ENCODE measurements around the gene TSHZ3. TPM values are rescaled to one million over a fixed set of nuclear protein-coding genes. Genes with fewer than 3 reads are reported as not detected.

TSHZ3 gene
- total RNA-seq, 1 experiment from 2014 or later = 9.9 TPM

- DNase-seq (ENCODE audit: low read depth) = no peak
Observed at GRCh38 chr19:31312677-31313244, 36.5 kb downstream of the TSHZ3 start.

DNA sequence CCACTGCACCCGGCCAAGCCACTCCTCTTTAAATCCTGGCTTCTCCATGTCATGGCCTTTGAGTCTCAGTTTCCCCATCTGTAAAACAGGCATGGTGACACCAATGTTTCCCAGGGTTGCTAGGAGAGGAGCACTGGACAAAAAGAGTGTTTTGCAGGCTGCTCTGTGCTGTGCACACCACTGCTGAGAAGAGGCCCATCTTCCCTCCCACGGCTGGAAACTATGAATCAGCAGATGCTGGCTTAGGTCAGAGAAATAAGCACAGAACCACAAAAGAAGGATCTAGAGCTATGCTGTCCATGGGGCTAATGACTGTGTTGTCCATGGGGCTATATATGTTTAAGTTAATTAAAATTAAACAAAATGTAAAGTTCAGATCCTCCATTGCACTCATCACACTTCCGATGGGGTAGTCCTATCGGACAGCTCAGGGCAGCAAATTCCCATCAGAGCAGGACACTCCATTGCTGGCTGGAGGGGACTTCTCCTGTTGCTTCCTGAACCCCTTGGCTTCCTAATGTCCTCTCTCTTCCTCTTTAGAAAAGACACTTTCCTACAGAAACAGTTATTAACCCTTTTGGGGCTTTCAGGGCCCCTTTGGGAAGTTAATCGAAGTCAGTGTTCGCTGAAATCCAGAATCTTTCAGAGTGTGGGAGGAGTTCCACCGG lies 37.1 kb downstream of the TSHZ3 start:
- DNase-seq (ENCODE audit: low read depth) = peak; percentile 90

GRCh38 chr19:31310432-31311133 lies 38.7 kb downstream of the TSHZ3 start:
- DNase-seq (ENCODE audit: low read depth) = no peak

GRCh38 chr19:31308781-31309180 lies 40.5 kb downstream of the TSHZ3 start:
- no peak for DNase-seq (ENCODE audit: low read depth)

GRCh38 chr19:31307071-31307669 lies 42.1 kb downstream of the TSHZ3 start:
- no peak for DNase-seq (ENCODE audit: low read depth)

- DNase-seq (ENCODE audit: low read depth) = no peak
Observed at GRCh38 chr19:31306006-31306753, 43.1 kb downstream of the TSHZ3 start.

DNA sequence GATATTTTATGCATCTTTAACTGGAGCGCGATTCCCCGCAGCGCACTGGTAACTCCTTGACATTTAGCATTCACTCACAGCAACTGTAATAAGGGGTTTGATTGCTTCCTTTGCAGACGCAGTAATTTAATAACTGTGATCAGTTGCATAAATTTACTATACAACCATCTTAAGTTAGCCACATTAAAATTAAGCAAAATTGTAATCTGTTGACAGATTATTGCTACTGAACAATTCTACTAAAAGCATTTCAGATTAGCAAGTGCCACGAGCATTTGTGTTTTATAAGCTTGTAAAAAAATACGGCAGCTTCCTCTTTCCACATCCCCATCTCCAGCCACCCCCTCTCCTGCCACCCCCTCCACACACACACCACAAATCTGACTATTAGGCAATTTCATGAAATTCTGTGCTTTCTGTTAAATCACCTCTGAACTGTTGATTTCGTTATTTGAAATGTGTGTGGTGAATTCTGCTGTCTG lies 44.4 kb downstream of the TSHZ3 start:
- DNase-seq (ENCODE audit: low read depth) = no peak

DNA sequence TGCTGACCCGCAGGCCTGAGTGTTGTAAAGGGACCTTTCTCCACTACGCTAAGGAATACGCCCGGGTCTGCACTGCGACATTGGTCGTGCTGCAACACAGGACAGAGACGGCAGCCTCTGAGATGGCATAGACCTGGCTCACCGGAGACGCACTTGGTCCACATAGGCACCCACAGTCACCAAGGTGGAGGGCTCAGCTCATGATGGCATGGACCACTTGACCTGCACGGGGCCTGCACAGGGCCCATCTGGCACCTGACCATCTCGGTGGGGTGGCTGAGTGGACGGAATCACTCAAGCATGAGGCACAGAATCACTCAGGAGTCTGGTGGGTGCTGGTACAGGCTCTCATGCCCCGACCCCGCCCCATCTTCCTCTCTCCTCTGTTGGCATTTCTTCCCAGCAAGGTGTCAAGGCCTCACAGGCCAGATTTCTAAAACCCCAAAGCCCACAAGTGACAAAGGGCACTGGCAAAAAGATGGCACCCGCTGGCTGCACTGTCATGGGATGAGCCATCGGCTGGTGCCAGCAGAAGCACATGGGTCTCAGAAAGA lies 45.9 kb downstream of the TSHZ3 start:
- DNase-seq (ENCODE audit: low read depth) = no peak

DNA sequence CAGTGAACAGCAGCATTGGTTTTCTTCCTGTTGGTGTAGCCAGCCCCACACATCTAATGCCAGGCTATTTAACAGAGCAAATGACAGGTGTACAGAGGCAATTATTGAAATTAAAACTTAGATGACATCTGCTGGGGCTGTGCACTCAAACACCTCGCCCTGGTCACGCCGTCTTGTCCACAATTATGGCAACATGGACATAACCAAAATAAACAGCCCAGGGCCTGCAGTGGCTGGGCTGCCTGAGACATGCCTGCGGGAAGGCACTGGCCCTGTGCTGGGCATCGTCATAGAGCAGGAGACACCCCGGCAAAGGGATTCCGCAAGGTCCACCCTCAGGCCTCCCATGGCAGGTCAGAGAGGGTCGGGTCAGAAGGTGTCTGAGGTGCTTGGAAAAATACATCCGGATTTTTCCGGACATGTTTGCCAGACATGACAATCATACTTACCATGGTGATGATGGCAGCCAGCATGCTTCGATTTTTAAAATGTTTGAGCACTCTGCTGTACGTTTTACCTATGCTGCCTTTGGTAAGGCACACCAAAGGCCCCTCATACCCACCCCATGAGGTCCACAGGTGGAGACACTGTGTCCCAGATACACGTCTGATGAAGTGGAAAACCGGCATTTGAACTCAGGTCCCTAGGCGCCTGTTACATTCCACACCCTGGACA lies 47.8 kb downstream of the TSHZ3 start:
- no peak for DNase-seq (ENCODE audit: low read depth)

- DNase-seq (ENCODE audit: low read depth) = no peak
Observed at GRCh38 chr19:31300422-31300821, 48.8 kb downstream of the TSHZ3 start.

- DNase-seq (ENCODE audit: low read depth) = no peak
Observed at GRCh38 chr19:31299665-31300064, 49.6 kb downstream of the TSHZ3 start.

DNA sequence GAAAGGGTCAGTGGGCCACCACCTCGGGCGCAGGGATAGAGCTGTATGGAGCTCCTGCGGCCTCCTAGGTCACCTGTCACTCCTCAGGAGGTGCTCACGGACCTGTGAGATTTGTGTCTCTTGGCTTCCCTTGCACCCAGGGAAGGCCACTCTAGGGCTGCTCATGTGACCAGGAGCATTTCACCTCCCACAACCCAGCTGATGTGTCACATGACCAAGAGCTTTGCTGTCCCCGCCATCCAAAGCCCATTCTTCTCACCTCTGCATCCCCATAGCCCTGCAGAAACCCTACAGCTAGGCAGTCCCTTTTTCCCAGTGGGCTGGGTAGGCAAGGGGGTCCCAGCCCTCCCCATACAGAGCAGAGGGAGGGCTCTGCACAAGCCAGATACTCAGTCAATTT lies 51.2 kb downstream of the TSHZ3 start:
- no peak for DNase-seq (ENCODE audit: low read depth)

DNA sequence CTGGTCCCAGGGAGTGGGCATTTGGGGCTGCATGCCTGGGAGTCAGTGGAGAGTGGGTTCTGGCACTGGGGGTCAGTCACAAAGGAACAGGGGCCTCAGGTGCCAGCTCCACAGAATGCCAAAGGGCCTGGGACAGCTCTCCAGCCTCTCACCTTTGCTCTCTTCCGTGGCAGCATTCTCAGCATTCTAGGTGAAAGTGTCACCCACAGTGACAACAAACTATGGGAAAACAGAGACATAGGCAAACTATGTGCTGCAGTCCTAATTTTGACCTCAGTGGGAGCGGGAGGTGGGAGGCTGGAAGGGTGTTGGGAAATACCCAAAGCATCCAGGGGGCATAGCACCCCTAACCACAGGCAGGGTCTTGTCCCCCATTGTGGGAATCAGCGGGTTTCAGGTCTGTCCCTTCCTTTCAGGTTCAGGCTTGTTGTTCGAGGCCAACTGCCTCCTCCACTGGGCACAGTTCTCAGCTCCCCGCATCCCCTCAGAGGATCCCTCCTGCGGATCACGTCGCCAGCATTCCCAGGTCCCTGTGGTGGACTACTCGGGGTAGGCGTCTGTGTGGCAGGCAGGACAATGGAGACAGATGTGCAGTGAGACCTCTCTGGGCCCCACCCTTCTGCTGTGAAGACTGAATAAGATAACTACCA lies 52.4 kb downstream of the TSHZ3 start:
- DNase-seq (ENCODE audit: low read depth) = no peak

GRCh38 chr19:31294189-31294588 lies 55.0 kb downstream of the TSHZ3 start:
- no peak for DNase-seq (ENCODE audit: low read depth)

- no peak for DNase-seq (ENCODE audit: low read depth)
Observed at GRCh38 chr19:31292639-31293185, 56.5 kb downstream of the TSHZ3 start.

DNA sequence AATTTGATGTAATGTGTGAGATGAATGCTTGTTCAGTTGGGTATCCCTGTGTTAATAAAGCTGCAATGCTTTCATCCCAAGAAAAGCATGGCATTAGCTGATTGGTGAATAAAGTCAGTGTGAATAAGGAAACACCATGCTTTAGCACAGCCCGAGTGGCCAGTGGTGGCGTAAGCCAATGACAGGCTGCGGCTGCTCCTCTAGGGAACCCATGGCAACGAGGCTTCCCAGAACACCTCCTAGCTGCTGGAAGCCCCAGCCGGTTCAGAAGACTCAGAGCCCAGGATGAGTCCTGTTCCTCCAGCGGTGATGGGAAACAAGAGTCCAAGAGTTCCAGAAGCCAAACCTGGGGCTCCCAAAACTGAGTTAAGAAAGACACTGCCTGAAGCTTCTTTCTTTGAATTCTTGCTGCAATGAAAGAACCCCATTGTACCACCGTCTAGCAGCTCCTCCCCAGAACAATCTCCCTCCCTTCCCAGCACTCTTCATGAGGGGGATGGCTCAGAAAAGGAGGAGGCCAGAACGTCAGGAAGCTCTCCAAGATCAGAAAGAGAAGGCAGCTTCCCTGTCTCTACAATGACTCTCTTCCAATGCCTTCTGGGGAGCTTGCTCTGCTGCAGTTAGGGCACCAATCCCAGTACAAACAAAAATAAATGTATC lies 58.2 kb downstream of the TSHZ3 start:
- DNase-seq (ENCODE audit: low read depth) = peak; percentile 11

DNA sequence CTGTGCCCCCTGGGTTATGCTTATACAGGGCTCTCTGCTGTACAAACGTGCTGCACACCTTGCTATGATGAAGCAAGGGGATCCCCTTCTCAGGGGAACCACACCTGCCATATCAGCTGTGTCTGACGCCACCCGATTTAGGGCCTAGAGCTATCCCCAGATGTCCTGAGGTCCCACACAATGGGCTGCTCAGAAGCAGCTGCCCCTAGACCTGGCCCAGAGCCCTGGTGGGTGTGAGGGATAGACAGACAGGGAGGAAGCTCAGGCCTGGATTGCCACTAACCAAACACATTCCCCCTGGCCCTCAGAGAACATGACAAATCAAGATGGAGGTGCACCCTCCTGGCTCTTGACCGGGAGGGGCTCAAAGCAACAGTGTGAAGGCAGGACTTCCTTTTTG lies 59.3 kb downstream of the TSHZ3 start:
- no peak for DNase-seq (ENCODE audit: low read depth)

- DNase-seq (ENCODE audit: low read depth) = no peak
Observed at GRCh38 chr19:31289381-31289880, 59.8 kb downstream of the TSHZ3 start.

DNA sequence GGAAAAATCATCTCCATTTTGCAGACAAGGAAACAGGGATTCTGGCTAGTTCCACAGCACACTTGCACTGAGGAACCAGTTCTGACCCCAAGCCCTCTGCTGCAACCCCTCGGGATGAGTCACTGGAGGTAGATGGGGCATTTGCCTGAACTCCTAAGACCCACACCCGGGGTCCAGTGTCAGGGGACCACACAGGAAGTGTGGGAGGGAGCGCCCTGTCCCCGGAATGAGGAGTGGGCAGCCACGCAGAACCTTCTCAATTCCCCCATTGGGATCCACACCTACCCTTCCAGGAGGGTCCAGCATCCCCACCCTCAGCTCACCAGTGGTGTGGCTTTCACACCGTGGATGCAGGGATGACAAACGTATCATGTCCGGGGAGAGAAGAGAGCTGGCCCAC lies 62.7 kb downstream of the TSHZ3 start:
- DNase-seq (ENCODE audit: low read depth) = no peak
